GM21528 (cell line): Measurements from ENCODE around the gene IGFALS.

Experiments used
- ATAC-seq: cut with Tn5 transposase; IDR thresholded peaks from one replicate; pipeline ENCODE4 v1.9.1; 2021; ENCODE audit warnings: mild to moderate bottlenecking, moderate library complexity; ENCODE audit not compliant: unreplicated experiment, low FRiP score

The IGFALS gene

GRCh38 chr16:1747934-1748333, 45.6 kb downstream of the IGFALS start:
- ATAC-seq = no peak

GRCh38 chr16:1746693-1747195, 46.8 kb downstream of the IGFALS start:
- no peak for ATAC-seq

- ATAC-seq = no peak
Measured at GRCh38 chr16:1745900-1746692, 47.4 kb downstream of the IGFALS start.

- ATAC-seq = no peak
Measured at GRCh38 chr16:1745181-1745899, 48.2 kb downstream of the IGFALS start.

GRCh38 chr16:1744338-1744840, 49.1 kb downstream of the IGFALS start:
- no peak for ATAC-seq

- ATAC-seq = no peak
Measured at GRCh38 chr16:1743376-1744337, 49.8 kb downstream of the IGFALS start.

- ATAC-seq = no peak
Measured at GRCh38 chr16:1741553-1742165, 51.8 kb downstream of the IGFALS start.

- no peak for ATAC-seq
Measured at GRCh38 chr16:1740781-1741490, 52.6 kb downstream of the IGFALS start.
